GM21381 (cell line): Measurements from ENCODE around the gene CWC22.
A peak's percentile ranks its signal among the peaks of the same experiment; 100 is the strongest.
"Not testable (repeated sequence)": the region's sequence is repeated elsewhere in the genome, so short reads cannot be mapped to it uniquely, and the experiment has no call there.

Experiments
- ATAC-seq: cut with Tn5 transposase; IDR thresholded peaks from one replicate; pipeline ENCODE4 v1.9.1; 2021; ENCODE audit warnings: mild to moderate bottlenecking, moderate library complexity; ENCODE audit not compliant: unreplicated experiment

CWC22 gene

DNA sequence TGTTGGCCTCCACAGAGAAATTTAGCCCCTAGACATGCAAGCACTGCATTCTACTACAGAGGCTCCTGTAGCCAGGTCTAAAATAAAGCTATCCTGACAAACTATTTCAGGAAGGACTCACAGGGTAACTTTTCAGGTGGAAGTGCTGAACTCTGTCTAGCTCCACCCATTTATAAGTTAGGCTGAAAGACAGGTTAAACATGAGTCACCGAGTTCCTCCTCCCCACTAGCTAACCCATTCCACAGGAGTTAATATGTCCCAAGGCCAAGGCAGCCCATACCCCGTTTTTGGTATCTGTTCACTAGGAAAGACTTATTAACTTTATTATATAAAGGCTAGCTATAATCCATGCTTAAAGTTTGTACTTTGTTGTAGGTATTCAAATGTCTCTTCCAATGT, 3.5 kb downstream of the CWC22 start:
- no peak for ATAC-seq

DNA sequence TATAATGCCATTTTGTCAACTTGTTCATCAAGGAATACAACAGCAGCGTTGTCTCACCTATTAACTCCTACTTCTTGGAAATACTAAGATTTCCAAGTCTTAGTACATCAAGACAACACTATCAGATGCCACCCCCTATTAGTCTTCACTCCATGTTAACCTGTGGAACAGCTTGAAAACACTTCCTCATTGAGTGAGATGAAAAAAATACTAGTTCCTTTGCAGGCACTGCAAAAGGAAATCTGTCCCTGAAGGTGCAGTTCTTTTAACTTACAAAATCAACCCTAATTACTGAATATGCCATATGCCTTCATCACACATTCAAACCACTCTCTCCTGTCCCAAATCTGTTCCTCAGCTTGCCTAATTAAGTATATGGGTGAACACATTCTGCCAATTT, 4.0 kb downstream of the CWC22 start:
- no peak for ATAC-seq

DNA sequence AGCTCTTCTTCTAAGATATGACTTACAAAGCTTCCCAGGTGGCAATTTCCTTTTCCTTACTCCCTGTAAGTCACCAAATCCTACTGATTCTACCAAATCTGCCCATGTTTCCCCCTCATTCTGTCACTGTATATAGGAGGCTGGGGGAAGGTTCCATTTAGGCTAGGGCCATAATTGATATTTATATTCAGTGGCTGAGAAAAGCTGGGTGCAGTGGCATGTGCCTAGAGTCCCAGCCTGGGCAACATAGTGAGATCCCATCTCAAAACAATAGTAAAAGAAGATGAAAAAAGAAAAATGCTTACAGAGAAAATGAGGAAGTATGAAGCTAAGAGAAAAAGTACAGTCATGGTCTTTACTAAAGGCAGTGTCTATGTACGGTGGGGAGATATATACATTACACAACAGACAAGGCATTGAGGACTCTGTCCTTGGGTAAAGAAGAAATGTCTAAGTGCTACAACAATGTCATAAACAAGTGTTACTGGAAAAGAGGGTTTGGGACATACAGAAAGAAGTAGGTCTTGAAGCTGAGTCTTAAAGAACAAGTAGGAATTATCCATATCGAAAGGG, 4.8 kb downstream of the CWC22 start:
- ATAC-seq = no peak

DNA sequence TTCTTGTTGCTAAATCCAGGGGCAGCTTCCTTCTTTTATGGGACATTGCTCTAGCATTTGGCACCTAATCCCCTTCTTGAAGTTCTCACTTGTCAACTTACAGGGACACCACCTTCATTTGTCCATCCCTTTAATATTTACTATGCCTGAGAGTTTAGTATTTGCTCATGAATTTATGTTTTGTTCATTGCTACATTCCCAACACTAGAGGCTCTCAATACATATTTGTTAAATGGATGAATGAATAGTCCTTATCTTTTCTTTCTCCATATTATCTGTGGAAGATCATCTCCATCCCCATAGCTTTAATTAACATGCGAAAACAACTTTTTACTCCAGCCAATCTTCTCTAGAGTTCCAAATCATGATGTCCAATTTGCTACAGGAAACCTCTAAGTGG, 5.4 kb downstream of the CWC22 start:
- ATAC-seq = no peak

DNA sequence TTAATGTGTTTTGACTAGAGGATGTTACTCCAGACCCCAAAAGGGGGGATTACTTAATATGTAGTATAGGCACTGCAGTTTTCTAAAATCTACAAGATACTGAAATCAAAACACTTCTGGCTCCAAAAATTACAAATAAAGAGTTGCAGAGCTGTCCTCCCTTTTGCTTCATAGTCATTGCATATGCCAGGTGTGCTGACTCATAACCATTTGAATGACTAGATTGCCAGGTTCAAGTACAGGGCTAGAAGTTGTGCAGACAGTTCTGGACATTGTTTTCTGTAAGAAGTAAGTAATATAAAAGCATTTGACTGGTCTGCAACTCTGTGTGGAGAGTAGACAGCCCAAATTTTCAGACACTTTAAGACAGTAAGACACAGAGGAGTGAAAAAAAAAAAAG, 6.7 kb downstream of the CWC22 start:
- ATAC-seq = no peak

DNA sequence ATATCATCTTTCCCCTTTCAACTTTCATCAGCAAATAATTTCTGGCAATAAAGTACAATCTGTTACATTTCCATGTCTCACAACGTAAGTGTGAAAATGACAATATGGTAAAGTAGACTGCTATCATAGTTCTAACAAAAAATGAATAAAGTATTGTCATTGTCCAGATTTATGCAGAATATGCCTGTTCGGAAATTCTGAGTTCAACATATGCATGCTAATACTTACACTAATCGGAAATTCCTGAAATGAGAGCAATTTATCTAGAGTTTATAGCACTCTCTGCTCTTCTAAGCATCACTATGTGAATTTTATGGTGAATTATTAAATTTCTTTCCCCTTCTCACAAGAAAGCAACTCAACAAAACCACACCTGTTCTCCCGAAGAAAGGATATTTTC, 8.1 kb downstream of the CWC22 start:
- ATAC-seq = no peak

DNA sequence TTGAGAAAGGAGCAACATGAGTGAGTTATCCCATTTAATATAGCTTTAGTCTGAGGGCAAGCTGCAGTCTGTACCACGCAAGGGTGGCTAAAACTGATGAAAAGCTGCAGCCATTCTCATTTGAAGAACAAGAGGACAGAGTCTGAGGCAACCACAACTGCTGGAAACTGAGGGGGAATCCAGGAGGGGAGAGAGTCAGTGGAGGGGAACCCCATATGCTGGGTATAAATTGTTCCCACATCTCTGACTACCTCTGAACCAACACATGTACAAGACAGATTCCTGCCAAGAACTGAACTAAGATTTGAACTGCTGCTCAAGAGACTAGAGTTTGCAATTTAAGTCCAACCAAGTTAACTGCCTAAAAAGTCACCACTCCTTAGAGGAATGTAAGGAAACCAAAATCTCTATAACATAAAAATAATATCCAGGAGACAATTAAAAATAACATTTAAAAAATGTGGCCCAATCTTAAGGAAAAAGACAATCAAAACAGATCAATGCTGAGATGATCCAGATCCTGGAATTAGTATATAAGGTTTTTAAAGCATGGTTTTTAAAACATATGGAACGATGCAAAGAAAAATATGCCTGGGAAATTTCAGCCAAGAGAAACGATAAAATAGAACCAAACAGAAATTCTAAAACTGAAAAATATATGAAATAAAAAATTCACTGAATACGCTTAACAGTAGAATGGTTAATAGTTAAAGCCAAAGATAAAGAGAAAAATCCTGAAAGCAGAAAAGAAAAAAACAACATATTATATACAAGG, 11.2 kb downstream of the CWC22 start:
- ATAC-seq = no peak

DNA sequence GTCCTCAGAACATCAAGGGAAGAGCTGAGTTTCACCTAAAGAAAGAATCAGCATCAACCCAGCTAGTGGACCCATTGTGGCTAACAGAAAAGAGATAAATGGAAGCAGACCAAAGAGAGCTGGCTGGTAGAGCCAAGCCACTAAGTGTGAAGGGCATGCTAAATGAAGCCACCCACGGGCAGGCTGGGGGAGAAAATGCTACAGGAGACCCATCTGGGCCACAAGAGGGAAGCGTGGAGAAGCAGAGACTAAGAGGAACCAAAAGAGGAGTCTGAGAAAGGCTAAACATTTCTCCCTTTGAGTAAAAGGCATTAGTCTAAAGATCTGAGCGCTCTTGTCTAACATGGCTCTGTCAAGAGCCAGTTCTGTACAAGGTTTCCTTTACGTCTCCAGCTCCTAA, 15.8 kb downstream of the CWC22 start:
- ATAC-seq = peak; percentile 36

DNA sequence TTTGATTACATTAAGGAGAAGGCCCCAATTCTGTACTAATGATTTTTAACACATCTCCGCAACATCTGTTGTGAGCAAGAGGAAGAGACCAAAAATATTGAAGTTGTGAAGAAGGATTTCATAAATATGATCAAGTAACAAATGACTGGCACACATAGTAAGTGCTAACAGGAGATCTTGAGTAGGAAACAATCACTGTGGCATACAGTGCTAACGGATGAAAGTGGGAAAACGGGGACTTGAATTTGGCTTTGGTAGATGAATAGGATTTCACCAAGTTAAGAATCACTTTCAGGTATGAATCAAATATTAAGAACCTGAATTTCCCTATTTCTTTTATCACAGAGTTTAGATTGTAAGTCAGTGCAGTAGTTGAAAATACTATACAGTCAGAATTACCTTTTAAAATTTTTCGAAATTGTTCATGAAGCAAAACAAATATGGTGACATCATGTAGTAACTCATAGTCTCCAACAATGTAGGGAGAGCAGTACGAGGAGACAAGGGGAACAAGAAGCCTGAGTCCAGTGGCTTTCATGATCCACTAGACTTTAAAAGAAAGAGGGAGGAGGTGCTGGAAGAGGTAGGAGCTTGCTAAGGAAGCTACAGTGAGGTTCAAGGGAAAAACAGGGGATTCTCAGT, 16.3 kb downstream of the CWC22 start:
- no peak for ATAC-seq

DNA sequence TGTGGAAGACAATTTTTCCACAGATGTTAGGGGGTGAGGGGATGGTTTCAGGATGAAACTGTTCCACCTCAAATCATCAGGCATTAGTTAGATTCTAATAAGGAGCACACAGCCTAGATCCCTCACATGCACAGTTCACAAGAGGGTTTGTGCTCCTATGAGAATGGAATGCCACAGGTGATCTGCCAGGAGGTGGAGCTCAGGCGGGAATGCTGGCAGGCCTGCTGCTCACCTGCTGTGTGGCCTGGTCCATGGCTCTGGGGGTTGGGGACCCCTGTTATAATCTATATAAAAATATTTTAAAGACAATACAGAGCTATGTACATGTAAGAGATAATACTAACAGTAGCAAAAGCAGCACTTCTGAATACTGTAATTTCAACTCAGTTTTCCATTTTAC, 19.2 kb downstream of the CWC22 start:
- ATAC-seq = no peak

DNA sequence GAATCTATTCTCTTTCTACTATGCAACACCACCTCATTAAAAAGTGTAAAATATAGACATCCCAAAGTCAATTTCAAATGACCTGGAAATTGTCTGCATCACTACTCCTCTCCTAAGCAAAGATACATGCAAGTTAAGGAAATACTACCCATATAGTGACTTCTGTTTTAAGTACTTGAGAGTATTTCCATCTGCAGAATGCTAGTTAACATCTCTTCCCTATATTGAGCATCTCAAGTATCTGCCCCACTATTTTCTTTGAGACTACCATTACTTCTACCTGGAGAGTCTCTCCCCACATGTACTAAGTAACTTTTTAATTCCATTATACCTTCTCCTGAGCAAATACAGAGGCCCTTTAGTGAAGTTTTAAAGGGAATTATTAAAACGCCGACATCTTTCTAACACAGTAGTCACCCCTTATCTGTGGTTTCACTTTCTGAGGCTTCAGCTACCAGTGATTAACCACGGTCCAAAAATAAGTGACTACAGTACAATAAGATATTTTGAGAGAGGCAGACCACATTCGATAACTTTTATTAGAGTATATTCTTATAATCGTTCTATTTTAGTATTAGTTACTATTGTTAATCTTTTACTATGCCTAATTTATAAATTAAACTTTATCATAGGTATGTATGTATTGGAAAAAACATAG, 21.8 kb downstream of the CWC22 start:
- ATAC-seq = peak; percentile 97

DNA sequence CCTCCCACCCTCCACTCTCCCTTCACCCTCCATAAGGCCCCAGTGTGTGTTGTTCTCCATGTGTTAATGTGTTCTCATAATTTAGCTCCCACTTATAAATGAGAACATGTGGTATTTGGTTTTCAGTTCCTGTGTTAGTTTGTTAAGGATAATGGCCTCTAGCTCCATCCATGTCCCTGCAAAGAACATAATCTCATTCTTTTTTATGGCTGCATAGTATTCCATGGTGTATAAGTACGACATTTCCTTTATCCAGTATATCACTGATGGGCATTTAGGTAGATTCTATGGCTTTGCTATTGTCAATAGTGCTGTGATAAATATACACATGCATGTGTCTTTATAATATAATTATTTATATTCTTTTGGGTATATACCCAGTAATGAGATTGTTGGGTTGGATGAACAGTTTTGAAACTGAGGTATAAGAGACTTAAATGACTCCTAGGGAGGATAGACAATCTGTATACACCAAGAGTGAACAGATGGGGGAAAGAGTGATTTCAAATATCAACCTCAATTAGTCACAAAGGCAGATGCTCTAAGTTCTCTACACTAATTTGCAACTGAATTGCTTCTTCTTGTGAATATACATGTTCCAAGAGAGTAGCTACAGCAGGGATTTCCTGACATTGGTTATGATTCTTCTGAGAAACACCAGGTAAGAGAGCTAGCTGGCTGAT, 23.7 kb downstream of the CWC22 start:
- no peak for ATAC-seq

DNA sequence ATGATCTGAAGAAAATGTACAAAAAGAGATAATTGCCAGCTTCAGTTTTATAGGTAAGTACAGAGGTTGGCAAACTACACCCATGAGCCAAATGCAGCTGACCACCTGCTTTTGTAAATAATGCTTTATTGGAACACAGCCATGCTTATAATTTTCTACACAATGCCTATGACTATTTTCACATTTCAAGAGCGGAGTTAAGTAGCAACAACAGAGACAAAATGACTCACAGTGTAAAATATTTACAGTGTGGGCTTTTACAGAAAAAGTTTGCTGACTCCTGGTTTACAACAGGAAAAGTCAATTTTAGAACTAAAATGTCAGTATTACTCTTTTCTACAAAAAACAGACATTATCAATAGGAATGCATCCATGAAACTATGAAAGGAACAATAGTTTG, 26.0 kb downstream of the CWC22 start:
- no peak for ATAC-seq

DNA sequence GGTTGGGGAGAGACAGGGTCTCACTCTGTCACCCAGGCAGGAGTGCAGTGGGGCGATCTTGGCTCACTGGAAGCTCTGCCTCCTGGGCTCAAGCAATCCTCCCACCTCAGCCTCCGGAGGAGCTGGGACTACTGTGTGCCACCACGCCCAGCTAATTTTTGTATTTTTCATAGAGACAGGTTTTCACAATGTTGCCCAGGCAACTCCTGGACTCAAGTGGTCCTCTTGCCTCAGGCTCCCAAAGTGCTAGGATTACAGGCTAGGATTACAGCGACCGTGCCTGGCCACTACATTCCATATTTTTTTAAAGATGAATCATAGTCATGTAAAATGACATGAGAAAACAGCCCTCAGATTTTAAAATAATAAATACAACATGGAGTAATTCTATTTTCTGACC, 32.3 kb downstream of the CWC22 start:
- ATAC-seq = no peak

DNA sequence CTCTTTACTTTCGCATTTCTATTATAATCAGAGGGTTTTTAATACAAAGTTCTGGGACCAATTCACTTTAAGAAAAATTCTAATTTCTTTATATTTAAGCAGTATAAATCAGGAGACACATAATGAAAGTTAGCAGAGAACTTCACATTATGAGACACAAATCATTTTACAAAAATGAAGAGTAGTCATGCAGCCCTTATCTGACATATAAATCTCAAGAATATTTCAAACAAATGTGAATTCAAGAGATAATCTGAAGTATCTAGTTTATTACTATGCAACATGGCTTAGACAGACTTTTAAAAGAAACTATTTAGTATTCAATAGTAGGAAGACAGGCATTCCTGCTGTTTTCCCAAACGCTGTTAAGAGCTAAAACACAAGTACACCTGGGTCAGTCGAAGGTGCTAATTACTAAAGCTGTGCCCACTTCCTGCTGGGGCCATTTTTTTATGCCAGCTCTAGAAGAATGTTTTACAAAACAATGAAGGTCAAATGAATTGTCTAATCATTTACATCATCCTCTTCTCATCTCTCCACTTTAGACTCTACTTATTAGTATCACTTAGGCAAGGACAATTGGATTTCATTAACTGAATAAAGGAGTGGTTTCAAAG, 40.2 kb downstream of the CWC22 start:
- no peak for ATAC-seq

DNA sequence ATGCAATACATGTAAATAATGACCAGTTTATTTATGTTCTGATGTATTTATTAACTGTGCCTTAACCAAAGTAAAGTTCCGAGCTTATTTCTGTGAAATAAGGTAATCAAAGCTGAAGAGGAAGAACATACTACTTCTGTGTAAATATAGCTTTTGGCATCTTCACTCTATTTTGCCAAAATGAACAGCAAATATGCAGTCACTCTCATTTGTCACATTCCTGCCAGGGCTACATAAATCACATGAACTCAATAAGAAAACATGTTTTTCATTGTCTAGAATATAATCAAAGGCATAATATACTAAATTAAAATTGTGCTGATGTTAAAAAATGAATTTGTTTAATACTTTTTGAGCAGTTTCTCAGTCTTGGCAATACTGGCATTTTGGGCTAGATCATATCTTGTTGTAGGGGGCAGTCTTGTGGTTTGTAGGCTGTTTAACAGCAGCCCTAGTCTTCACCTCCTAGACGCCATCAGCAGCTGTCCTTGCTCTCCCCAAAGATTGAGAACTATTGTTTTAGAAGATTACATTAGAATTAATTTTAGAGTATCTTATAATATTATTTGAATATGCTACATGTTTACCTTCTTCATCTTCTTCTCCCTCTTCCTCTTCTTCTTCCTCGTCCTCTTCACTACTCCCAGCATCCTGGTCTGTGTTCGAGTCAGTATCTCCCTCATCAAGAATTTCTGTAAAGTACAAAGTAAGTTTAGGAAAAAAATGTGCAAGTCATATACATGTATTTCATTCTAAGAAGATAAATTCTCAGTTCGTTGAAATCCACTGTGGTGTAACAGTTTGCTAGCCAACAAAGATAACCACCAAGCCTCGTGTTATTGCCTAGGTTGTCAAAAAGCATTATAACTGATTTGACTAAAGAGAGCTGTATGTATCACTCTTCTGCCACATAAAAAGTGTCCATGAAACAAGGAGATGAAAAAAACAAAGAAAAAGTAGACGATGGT, 41.5 kb downstream of the CWC22 start:
- ATAC-seq = no peak

DNA sequence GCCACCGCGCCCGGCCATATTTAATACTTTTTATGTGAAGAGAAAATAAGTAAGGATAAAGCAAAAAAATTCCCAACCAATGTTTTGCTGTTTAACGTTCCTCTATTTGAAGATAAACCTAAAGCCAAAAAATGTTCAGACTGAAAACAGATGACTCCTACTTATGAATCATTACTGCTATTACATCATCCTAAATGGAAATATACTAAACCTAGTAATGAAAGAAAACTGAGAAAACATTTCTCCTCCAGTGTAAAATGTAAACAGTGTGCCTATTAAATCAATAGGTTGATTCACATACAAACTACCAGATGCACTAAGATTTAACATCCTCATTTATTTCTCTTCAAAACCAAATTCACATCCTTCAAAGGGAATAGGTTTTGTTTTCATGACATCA, 43.5 kb downstream of the CWC22 start:
- no peak for ATAC-seq

DNA sequence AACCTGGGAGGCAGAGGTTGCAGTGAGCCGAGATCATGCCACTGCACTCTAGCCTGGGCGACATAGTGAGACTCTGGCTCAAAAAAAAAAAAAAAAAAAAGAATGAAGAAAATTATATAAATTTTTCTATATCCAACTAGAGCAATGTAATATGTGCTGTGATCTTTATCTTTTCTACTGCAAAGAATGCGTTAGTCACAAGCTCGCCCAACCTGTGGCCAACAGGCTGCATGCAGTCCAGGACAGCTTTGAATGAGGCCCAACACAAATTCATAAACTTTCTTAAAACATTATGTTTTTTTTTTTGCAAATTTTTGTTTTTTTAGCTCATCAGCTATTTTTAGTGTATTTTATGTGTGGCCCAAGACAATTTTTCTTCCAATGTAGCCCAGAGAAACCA, 48.8 kb downstream of the CWC22 start:
- not testable (repeated sequence) for ATAC-seq

DNA sequence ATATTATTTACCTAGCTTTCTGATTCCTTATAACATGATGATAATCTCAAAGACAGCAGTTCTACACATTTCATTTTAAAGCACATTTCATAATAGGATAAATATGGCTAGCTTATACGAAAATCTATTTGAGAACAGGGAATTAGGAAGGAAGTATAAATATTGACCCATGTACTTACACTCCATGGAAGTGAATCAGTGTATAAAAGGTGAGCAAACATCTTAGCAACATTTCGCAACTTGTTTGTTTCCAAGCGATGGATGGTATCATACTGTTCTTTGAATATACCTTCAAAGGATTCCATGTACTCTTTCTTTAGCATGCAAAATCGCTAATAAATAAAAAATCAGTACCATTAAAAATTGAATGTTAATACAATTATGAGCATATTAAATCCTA, 53.1 kb downstream of the CWC22 start:
- no peak for ATAC-seq

DNA sequence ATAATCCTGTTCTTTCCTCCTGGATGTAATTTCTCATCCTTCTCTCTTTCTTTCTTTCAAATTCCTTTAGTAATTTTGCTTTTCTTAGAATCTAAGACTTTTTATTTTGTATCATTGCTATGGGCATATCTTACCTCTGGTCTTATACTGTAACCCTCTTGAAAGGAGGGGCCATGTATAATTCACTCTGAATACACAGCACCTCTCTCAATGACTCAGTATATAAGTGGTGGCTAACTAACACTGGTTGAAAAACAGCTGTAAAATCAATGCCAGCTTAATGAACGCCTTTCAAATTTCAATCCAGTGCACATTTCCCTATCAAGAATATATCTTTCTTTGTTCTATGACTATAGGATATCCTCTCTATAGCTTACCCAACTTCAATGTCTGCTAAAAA, 53.7 kb downstream of the CWC22 start:
- ATAC-seq = no peak
